Measurements from ENCODE around the gene NDUFV3. TPM values are rescaled to one million over a fixed set of nuclear protein-coding genes. Genes with fewer than 3 reads are reported as not detected.
"Not testable (repeated sequence)": the region's sequence is repeated elsewhere in the genome, so short reads cannot be mapped to it uniquely, and the experiment has no call there.

Gene NDUFV3
- total RNA-seq, 1 donor from 2014 or later, result 38.6 TPM

DNA sequence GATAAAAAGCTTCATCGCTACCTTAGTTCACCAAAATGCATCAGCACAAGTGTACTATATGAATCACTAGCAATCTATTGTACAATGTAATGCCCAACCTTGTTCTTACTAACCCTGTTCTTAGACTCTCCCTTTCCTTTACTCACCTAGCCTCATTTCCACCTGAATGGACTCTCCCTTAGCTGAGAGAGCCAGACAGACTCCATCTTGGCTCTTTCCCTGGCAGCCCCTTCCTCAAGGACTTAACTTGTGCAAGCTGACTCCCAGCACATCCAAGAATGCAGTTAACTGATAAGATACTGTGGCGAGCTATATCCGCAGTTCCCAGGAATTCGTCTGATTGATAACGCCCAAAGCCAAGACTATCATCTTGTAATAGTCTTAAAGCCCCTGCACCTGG is 43.3 kb downstream of the NDUFV3 start:
- H3K27me3 Mint-ChIP-seq; H3K36me3 Mint-ChIP-seq; H3K4me3 Mint-ChIP-seq; H3K9me3 Mint-ChIP-seq; DNase-seq (ENCODE audit: extremely low spot score, unreplicated experiment): not testable (repeated sequence)
- peaks cover 28% of the 10 kb centered on the region for H3K4me1 Mint-ChIP-seq (ENCODE audit: unreplicated experiment)
- H3K27ac Mint-ChIP-seq, result peak overlapping the region; percentile 59

- peak overlapping the region; percentile 5 for H3K4me3 Mint-ChIP-seq
Measured at GRCh38 chr21:42937034-42937940, 44.2 kb downstream of the NDUFV3 start.

DNA sequence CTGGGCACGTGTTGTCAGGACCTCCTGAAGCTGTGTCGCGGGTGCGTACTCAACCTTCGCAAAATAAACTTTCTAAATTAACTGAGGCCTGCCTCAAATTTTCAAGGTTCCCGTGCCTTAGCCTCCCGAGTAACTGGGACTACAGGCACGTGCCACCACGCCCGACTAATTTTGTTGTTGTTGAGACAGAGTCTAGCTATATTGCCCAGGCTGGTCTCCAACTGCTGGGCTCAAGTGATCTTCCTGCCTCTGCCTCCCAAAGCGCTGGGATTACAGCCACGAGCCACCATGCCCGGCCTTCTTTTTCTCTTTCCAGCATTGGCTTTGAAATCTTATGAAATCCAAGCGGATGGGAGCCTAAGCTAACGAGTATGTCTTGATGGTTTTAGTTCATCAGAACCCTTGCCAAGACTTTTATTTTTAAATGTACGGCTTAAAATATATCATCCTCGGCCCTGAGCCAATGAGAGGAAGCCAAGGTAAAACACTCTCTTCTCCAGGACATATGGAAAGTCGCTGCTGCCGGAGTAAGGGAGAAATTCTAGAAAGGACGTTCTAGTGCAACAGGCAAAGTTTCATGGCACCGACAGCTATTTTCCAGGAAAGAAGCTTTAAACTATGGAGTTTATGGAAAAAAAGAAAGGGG is 45.0 kb downstream of the NDUFV3 start:
- DNase-seq (ENCODE audit: extremely low spot score, unreplicated experiment), result no peak
- Mint-ChIP-seq H3K27ac (peak overlapping the region; percentile 35), H3K4me1 (ENCODE audit: unreplicated experiment) (peaks cover 23% of the 10 kb centered on the region), H3K9me3 (no peaks in the 10 kb centered on the region), H3K4me3 (no peak overlapping the region), H3K36me3 (no peaks in the 10 kb centered on the region), H3K27me3 (peaks cover 4% of the 10 kb centered on the region)
- TF ChIP-seq CTCF (conservative IDR thresholded peaks at IDR 0.05), result no peak

More at GRCh38 chr21:42937034-42937940, 44.2 kb downstream of the NDUFV3 start:
- not testable (repeated sequence) for H3K27me3 Mint-ChIP-seq; H3K9me3 Mint-ChIP-seq; DNase-seq (ENCODE audit: extremely low spot score, unreplicated experiment); H3K36me3 Mint-ChIP-seq
- peak overlapping the region; percentile 35 for H3K27ac Mint-ChIP-seq
- peaks cover 28% of the 10 kb centered on the region for H3K4me1 Mint-ChIP-seq (ENCODE audit: unreplicated experiment)

GRCh38 chr21:42938606-42938995 is 45.5 kb downstream of the NDUFV3 start:
- not testable (repeated sequence) for H3K27ac Mint-ChIP-seq; H3K9me3 Mint-ChIP-seq; H3K36me3 Mint-ChIP-seq; H3K4me3 Mint-ChIP-seq; H3K27me3 Mint-ChIP-seq; DNase-seq (ENCODE audit: extremely low spot score, unreplicated experiment)
- H3K4me1 Mint-ChIP-seq (ENCODE audit: unreplicated experiment), result peaks cover 21% of the 10 kb centered on the region

DNA sequence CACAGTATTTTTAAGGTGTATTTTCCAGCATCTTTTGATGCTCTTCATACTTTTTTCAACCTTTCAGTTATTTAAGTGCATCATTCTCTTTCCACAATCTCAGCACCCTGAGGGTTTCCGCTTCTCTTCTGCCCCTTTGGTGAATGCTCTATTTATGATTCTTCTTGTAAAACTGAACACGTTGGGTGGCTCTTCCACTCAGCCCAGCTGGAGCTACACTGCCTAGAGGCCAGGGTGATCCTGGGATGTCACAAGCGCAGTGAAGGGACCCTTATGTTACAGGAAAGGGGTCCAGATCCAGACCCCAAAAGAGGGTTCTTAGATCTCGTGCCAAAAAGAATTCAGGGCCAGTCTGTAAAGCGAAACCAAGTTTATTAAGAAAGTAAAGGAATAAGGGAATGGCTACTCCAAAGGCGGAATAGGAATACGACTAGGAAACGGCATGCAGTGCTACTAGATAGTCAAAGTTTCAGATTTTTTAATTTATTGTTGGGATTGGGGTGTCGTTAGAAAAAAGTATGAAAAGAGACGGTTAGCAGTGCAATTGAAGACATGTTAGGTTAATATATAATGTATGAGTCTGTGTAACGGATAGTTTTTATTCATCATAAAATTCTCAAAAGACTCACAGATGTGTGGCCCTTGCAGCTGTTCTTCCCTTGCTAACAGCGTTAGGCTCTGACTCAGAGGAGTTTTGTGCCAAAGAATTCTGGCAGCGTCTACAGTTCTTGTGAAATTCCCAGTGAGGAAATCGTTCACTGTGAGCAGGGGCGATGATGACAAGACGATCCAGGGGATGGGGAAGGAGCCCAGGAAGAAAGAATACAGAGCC is 46.7 kb downstream of the NDUFV3 start:
- no peak for DNase-seq (ENCODE audit: extremely low spot score, unreplicated experiment)
- Mint-ChIP-seq H3K36me3 (no peaks in the 10 kb centered on the region), H3K27ac (no peak overlapping the region), H3K27me3 (peaks cover 4% of the 10 kb centered on the region), H3K4me3 (no peak overlapping the region), H3K9me3 (no peaks in the 10 kb centered on the region), H3K4me1 (ENCODE audit: unreplicated experiment) (peaks cover 21% of the 10 kb centered on the region)
- no peak for TF ChIP-seq CTCF (conservative IDR thresholded peaks at IDR 0.05)

DNA sequence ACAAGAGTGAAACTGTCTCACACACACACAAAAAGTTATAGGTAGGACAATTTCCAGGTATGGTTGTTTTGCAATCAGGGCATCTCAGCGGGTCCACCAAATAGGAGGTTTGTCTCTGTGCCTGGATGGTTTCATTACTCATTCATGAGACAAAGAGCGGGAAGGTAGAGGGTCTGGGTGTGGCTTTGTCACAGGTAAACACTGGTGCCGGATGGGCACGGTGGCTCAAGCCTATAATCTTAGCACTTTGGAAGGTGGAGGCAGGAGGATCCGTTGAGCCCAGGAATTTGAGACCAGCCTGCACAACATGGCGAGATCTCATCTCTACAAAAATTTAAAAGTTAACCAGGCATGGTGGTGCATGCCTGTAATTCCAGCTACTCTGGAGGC is 48.6 kb downstream of the NDUFV3 start:
- H3K4me3 Mint-ChIP-seq, result no peak overlapping the region
- no peaks in the 10 kb centered on the region for H3K9me3 Mint-ChIP-seq
- peaks cover 4% of the 10 kb centered on the region for H3K27me3 Mint-ChIP-seq
- peaks cover 19% of the 10 kb centered on the region for H3K4me1 Mint-ChIP-seq (ENCODE audit: unreplicated experiment)
- TF ChIP-seq CTCF (conservative IDR thresholded peaks at IDR 0.05), result no peak
- DNase-seq (ENCODE audit: extremely low spot score, unreplicated experiment), result no peak
- no peak overlapping the region for H3K27ac Mint-ChIP-seq
- H3K36me3 Mint-ChIP-seq, result no peaks in the 10 kb centered on the region

All from type B pancreatic cell (in vitro differentiated cells).